GDM1 (cell line): ENCODE data around the gene ATG10.
A peak's percentile ranks its signal among the peaks of the same experiment; 100 is the strongest.
"Not testable (repeated sequence)": the region's sequence is repeated elsewhere in the genome, so short reads cannot be mapped to it uniquely, and the experiment has no call there.

Experiments used
- DNase-seq: peaks from one replicate; lab custom pipeline; 2025; lab: John Stamatoyannopoulos, UW

ATG10 gene

GRCh38 chr5:82129723-82130285 lies 158.0 kb downstream of the ATG10 start:
- DNase-seq, result no peak

- DNase-seq, result no peak
Measured at GRCh38 chr5:82130602-82131001, 158.8 kb downstream of the ATG10 start.

- DNase-seq, result no peak
Measured at GRCh38 chr5:82137205-82137604, 165.4 kb downstream of the ATG10 start.

GRCh38 chr5:82139837-82140236 lies 168.0 kb downstream of the ATG10 start:
- not testable (repeated sequence) for DNase-seq

- no peak for DNase-seq
Measured at GRCh38 chr5:82142217-82142841, 170.5 kb downstream of the ATG10 start.

DNA sequence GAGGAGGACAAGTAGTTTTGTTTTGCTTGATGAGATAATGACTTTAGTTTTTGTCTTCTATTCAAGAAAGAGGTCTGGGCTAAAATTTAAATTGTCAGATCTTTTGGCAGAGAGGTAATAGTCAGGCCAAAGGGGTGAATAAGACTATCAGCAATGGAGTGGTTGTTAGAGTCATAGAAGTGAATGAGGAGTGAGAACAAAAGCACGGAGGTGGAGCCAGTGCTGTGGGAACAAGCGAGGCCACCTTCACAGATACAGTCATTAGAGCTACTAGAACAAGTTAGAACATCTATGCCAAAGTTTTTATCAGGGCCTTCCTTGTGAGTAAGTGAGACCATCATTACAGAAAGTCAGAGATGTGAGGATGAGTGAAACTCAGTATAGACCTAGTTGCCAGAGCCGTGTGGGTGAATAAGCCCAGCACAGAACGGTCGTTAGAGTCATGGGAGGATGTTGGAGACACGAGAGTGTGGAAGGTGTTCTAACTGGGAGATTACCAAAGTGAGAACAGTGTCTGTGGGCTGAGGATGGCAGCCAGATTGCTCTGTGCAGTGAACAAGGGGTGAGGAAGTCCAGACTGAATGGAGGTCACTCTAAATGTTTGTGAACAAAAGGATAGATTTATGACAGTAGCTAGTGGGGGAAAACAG lies 171.2 kb downstream of the ATG10 start:
- DNase-seq, result no peak

DNA sequence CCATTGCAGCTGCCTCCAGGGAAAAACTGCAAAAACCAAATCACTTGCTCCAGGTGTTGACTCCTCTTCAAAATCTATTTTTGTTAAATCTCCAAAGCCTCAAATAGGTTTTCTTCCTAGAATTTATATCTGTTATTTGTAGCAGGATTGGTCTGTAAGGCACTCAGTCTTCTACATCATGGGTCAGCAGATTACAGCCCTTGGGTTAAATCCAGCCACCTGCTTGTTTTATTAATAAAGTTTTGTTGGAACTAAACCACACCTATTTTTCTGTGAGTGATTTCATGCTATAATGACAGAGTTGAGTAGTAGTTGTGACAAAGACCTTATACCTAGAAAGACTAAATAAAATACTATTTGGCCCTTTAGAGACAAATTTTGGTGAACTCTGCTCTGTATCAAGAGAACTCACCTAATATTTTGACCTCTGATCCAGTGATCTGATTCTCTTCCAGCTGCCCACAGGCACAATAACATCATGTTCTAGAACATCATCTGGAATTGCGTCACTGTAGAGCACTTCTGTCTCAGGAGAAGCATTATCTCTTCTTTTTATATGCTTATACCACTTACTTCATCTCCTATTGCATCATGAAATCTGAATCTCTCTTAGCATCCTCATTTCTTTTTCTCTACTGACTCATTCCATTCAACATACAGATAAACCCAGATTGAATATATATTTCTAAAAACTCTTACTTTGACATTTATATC lies 176.2 kb downstream of the ATG10 start:
- DNase-seq, result no peak

GRCh38 chr5:82149434-82149833 lies 177.6 kb downstream of the ATG10 start:
- no peak for DNase-seq

- no peak for DNase-seq
Measured at GRCh38 chr5:82150559-82150958, 178.7 kb downstream of the ATG10 start.

DNA sequence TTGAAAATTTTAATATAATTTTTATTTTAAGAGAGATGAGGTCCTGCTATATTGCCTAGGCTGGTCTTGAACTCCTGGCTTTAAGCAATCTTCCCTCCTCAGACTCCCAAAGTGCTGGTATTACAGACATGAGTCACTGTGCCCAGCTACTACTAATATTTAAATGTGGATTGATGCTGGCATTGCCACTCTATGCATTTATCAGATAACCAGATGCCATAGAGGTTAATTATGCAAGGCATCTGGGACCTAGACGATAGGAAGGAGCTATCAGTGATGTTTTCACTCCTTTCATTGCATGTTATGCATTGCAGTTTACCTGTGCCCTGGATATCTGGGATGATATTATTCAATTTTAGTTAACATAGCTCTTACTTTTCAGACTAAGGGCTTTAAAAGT lies 179.4 kb downstream of the ATG10 start:
- DNase-seq, result no peak

- no peak for DNase-seq
Measured at GRCh38 chr5:82151662-82152061, 179.8 kb downstream of the ATG10 start.

DNA sequence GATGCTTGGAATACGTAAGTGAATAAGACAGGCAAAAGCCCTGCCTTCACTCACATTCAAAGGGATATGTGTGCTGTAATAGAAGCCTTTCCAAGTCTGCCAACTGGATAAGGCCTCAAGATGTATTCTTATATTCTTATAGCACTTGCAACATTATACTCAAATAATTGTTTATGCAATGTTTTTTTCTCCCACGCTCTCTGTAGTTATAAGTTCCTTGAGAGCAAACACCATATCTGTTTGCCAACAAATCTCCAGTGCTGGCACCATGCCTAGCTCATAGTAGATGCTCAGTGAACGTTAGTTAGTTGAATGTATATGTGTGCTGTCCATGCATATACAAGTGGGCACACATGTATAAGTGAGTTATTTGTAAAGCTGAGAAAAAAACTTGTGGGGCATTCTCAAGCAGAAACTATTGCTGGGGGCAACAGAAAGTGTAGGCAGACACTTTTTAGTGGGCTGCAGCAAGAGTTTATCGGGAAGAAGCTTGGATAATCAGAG lies 181.2 kb downstream of the ATG10 start:
- DNase-seq, result no peak

GRCh38 chr5:82154776-82155175 lies 183.0 kb downstream of the ATG10 start:
- no peak for DNase-seq

GRCh38 chr5:82155305-82155704 lies 183.5 kb downstream of the ATG10 start:
- no peak for DNase-seq

DNA sequence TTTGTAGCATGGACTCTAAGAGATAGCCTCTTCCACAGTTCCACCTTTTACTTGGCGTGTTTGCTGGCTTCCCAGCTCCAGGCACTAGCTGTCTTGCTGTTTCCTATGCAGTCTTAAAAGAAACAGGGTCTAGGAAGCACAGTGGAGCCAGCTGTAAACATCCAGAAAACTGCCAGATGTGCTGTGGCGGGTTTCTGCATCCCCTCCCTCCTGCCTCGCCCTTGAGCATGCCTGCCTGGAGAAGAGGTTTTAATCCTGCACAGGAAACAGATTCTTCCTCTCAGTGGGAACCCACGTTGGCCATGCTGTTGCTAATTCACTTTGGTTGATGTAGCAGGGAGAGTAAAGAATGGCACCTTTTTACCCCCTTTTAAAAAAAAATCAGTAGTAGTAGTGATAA lies 185.1 kb downstream of the ATG10 start:
- DNase-seq, result peak; percentile 52

DNA sequence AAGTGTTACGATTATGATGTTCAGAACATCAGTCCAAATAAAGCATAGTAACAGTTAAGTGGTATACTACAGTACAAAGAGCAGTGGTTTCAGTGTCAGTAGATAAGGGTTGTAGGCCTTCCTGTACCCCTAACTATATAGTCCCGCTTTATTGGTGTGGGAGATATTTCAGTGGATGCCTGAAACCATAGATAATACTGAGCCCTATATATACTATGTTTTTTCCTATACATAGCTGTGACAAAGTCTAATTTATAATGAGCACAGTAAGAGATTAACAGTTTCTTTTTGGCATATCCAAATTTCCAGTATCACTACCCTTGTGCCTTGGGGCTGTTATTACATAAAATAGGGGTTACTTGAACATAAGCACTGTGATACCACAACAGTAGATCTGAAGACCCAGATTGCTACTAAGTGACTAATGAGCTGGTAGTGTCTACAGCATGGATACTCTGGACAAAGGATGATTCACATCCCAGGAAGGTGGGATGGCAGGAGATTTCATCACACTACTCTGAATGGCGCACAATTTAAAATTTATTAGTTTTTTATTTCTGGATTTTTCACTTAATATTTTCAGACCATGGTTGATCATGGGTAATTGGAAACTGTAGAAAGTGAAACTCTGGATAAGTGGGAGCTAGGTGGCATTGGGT lies 187.1 kb downstream of the ATG10 start:
- no peak for DNase-seq

- DNase-seq, result no peak
Measured at GRCh38 chr5:82160948-82161347, 189.1 kb downstream of the ATG10 start.

DNA sequence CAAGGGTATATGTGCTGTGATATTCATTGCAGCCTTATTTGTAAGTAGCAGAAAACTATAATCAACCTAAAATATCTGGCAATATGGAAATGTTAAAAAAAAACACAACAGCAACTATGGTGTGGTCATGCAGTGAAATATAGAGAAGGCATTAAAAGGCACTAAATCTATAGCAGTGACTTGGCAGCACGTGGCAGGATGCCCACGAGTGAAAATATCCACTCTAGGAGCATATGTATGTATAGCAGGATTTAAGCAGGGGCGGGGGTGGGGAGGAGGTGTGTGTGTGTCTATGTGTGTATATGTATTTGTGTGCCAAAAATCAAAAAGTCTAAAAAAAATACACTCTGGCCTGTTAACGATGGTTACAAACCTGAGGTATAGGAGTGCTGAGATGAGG lies 190.8 kb downstream of the ATG10 start:
- DNase-seq, result no peak

- no peak for DNase-seq
Measured at GRCh38 chr5:82163452-82164175, 191.8 kb downstream of the ATG10 start.

DNA sequence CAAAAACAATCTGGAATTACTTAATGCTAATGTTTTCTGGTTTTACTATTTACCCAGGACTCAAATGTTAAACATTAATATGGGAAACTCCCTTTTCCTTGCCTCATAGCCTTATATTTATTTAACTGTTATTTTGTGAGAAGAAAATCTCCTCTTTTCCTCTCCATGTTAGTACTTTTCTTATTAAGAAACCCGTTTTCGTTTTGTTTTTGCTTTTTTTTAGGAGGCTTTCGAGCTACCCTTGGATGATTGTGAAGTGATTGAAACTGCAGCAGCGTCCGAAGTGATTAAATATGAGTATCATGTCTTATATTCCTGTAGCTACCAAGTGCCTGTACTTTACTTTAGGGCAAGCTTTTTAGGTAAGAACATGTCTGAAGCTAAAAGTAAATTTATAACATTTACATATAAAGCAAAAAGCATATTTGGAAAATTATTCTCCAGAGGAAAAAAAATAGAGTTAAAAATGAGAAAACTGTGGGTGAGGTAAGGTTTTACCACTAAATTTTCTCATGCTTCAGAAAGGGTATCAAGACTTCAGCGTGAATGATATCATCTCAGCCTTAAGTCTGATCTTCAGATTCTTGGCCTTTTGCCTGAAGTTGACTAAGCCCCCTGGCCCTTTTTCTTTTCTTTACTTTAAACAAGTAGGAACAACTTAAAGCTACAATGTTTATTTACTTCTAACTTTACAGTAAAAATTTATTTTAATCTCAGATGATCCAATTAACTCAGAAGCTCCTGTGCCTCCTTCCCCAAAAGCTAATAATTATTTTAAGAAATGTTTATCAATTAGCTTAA lies 192.6 kb downstream of the ATG10 start:
- no peak for DNase-seq
